Peyer's patch (tissue), 4 donors: ENCODE results near the gene TMSB10.

Source experiments
- CTCF ChIP-seq, 6 experiments: fragments of 450-650 bp in 4 of 6; fragments of 200-600 bp in 2 of 6; sonication (generic) in 1 of 6; IDR thresholded peaks; one replicate each; pipeline ENCODE4 v1.5.1; 2017 to 2019; ENCODE audit warnings: antibody characterized with exemption in 6 of 6, mild to moderate bottlenecking in 3 of 6, moderate library complexity in 1 of 6
- POLR2A ChIP-seq, 2 donors: fragments of 450-650 bp; IDR thresholded peaks; one replicate each; pipeline ENCODE4 v1.5.1; 2017; ENCODE audit warnings: antibody characterized with exemption in 2 of 2, mild to moderate bottlenecking in 2 of 2, moderate library complexity in 2 of 2

GRCh38 chr2:84918430-84918829 is 13.0 kb downstream of the TMSB10 start:
- TF ChIP-seq CTCF (IDR thresholded peaks at IDR 0.05) = no peak
- no peak for TF ChIP-seq POLR2A (IDR thresholded peaks at IDR 0.05)
